Ureter (tissue), 1 donor: ENCODE results near the gene CEP350. TPM values are rescaled to one million over a fixed set of nuclear protein-coding genes. Genes with fewer than 3 reads are reported as not detected.
"Not testable (repeated sequence)": the region's sequence is repeated elsewhere in the genome, so short reads cannot be mapped to it uniquely, and the experiment has no call there.

ENCODE experiments used
- DNase-seq: peaks from one replicate; pipeline ENCODE4 v3.0.0-alpha.2; 2020; ENCODE audit warnings: low spot score
- total RNA-seq: library from RNA; stranded (reverse); gene quantifications from one replicate; pipeline ENCODE4 v1.2.4, GENCODE V29; 2023
- donor health status: DM: yes; HTN: yes; CAD: no.

CEP350 gene
- total RNA-seq, 1 donor from 2014 or later = 58.4 TPM

- DNase-seq = no peak
Measured at GRCh38 chr1:180116964-180117763, 162.6 kb downstream of the CEP350 start.

- DNase-seq = no peak
Measured at GRCh38 chr1:180117764-180118116, 163.1 kb downstream of the CEP350 start.

GRCh38 chr1:180119837-180120236 lies 165.2 kb downstream of the CEP350 start:
- DNase-seq = no peak

- no peak for DNase-seq
Measured at GRCh38 chr1:180123463-180123936, 168.9 kb downstream of the CEP350 start.

GRCh38 chr1:180130651-180131050 lies 176.0 kb downstream of the CEP350 start:
- no peak for DNase-seq

GRCh38 chr1:180131510-180131909 lies 176.9 kb downstream of the CEP350 start:
- DNase-seq = no peak

GRCh38 chr1:180133193-180133592 lies 178.6 kb downstream of the CEP350 start:
- DNase-seq = no peak

GRCh38 chr1:180133688-180134087 lies 179.1 kb downstream of the CEP350 start:
- DNase-seq = not testable (repeated sequence)

GRCh38 chr1:180135535-180135934 lies 180.9 kb downstream of the CEP350 start:
- DNase-seq = no peak

- DNase-seq = no peak
Measured at GRCh38 chr1:180136331-180136967, 181.8 kb downstream of the CEP350 start.

- no peak for DNase-seq
Measured at GRCh38 chr1:180136968-180137356, 182.4 kb downstream of the CEP350 start.

GRCh38 chr1:180137776-180138175 lies 183.2 kb downstream of the CEP350 start:
- no peak for DNase-seq

GRCh38 chr1:180141381-180141934 lies 186.8 kb downstream of the CEP350 start:
- DNase-seq = no peak

GRCh38 chr1:180143359-180143758 lies 188.7 kb downstream of the CEP350 start:
- no peak for DNase-seq

GRCh38 chr1:180144659-180145357 lies 190.2 kb downstream of the CEP350 start:
- DNase-seq = no peak

GRCh38 chr1:180145446-180145845 lies 190.8 kb downstream of the CEP350 start:
- no peak for DNase-seq

- peak; percentile 40 for DNase-seq
Measured at GRCh38 chr1:180150982-180151381, 196.4 kb downstream of the CEP350 start.

- DNase-seq = peak; percentile 33
Measured at GRCh38 chr1:180151508-180151907, 196.9 kb downstream of the CEP350 start.

- peak; percentile 20 for DNase-seq
Measured at GRCh38 chr1:180152588-180152987, 198.0 kb downstream of the CEP350 start.

- peak; percentile 33 for DNase-seq
Measured at GRCh38 chr1:180153032-180153431, 198.4 kb downstream of the CEP350 start.

GRCh38 chr1:180154003-180154324 lies 199.4 kb downstream of the CEP350 start:
- no peak for DNase-seq
